GM18526 (cell line): ENCODE measurements around the gene EPB41L3.

ENCODE experiments used
- POLR2A ChIP-seq: IDR thresholded peaks from 3 replicates; pipeline ENCODE4 v1.6.1; 2011; ENCODE audit not compliant: insufficient read length; ENCODE audit errors: extremely low read depth

The EPB41L3 gene

DNA sequence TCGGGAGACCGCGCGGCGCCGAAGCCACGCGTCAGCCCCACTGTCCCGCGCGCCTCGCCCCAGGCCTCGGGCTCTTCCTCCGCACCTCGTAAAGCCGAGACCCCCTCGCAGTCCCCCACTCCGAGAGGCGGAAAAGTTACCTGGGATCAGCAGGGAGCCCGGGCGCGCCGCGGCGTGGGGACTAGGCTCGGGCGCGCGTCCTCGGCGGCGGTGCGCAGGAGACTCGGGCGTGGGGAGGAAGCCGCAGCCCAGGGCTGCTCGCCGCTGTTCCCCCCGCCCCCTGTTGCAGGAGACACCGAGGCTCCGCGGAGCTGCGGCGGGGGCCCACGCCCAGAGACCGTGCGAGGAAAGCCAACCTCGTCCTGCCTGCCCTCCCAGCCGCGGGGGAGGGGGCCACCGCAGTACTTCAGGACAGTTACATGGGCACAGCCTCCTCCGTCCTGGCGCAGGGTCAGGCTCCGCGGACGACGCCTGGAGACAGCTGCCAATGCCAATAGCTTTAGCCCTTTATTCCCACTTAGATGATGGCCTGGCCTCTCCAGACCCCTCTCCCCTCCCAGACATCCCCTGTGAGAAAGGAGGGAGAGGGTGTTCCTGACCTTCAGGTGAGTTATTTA is at the start of gene EPB41L3:
EPB41L3 (minus strand) TSS at position 225 of the 617 bp plus-strand sequence. CDS start 54,814 bp downstream, outside the sequence.
- TF ChIP-seq POLR2A: no peak

DNA sequence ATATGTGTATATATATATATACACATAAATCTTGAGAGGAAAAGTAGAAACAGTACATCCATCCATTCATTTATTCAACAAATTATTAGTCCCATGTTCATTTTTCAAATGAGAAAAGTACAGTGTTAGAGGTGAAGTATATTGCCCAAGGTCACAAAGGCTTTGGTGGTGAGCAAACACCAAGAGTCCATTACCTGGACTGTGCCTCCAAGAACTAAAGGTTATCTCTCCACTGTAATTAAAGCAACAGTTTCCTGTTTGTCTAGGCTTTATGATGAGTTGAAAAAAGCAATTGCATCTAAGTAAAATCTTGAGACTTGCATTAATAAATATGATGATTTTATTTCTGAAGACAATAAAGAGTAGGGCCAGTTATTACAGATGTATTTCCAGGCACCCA is 44.7 kb upstream of the EPB41L3 start:
- no peak for TF ChIP-seq POLR2A

DNA sequence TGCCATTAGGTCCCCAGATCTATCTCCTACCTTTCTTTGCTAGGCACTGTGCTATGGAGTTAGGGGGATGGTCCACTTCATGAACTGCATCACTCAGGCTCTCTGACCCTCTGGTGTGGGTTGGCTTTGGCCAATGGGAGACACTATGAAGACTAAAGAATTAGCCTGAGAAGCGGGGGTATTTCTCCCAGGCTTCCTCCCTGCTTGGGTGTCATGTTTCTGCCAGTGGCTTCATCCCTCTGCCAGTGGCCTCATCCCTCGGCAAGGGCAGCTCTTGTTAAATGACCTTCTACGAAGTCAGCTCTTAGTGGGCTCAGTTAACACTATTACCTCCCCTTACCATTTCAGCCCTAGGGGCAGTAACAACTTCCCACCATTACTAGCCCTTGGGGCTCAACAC is 41.9 kb upstream of the EPB41L3 start:
- TF ChIP-seq POLR2A: no peak

DNA sequence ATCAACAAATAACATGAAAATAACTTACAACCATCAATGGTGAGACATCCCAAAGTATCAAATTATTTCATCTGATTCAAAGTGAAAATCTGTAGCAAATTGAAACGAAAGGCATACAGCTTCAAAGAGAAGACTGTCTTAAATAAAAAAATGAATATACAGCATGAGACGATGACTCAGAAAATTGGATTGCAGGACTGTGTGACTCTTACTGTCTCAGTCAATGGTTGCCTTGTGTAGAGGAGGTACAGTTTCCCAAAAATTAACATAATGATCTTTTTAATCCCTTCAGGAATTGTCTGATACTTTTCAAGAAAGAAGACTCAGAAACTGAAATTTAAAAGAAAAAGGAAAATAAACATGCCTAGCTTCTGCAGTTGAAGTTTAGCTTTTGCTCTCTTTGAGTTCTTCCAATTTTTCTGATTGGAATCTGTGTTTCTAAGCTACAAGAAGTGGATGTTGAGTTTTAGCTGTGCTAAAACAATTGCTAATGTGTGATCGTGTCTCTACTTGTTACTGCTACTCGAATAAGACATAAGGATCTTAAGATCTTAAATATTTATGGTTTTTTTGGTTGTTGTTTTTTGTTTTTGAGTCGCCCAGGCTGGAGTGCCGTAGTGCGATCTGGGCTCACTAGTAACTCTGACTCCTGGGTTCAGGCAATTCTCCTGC is 41.1 kb upstream of the EPB41L3 start:
- TF ChIP-seq POLR2A: no peak

DNA sequence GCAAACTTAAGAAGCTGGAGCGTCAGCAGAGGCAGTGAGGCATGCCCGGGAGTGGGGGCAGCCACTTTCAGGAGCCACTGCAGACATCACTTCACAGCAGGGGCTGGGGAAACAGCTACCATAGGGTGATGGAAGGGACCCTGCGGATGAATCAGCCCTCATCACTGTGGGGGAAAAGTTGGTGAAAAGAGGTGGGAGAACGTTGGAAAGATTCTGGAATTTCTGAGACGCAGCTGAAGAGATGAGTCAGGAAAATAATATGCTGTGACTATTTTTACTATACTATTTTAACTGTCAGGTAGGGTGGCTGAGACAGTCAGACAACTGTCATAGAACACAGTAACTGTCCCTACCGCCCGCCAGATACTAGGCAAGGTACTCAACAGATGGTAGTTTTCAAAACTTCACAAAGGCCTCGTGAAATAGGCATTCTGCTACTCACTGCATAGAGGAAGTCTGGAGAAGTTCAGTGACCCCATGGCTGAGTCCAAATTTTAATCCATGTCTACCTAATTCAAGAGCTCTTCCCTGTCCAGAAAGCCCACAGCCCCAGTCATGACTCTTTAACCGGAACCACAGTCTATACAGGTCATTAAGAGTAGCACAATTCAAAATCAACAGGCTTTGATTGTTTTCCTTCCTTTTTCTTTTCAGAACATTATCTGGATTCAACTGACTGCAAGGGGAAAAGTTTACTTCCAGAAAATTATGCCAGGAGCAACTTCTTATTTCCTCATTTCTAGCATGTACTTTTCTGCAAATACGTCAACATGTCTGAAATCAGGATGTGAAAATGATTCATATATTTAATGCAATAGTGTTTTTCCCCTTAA is 39.3 kb upstream of the EPB41L3 start:
- TF ChIP-seq POLR2A: no peak

DNA sequence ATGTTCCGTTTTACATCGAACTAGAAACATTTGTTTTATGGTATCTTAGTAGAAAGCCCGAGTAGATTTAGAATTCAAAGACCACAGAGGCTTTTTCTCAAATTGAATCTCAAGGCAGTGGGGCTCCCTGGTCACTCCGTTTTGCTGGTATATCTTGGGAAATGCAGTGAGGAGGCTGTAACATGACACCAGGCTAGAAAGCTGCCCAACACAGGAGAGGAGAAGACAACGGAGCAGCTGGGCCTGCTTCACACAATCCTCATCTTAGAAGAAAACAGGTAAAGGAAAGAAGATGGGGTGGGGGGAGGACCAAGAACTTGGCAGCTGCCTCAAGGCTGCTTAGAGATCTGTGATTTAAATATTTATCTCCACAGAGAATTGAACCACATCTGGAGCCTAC is 38.3 kb upstream of the EPB41L3 start:
- no peak for TF ChIP-seq POLR2A

DNA sequence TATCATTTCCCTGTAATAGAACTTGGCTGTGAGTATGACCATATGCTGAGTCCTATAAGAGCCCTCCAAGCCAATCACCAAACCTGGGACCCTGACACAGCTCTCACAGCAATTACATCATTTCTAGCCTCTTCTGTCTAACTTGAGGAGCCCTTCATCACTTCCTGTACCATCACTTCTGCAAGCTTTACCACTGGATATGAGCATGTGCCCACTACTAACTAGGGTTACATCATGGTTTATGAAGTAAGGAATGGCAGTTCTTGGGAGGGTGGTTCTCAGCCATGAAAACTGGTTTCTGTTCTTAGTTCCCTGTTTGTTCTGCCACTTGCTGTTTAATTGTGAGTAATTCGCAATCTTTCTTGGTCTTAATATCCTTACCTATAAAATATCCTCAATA is 31.0 kb upstream of the EPB41L3 start:
- TF ChIP-seq POLR2A: no peak

DNA sequence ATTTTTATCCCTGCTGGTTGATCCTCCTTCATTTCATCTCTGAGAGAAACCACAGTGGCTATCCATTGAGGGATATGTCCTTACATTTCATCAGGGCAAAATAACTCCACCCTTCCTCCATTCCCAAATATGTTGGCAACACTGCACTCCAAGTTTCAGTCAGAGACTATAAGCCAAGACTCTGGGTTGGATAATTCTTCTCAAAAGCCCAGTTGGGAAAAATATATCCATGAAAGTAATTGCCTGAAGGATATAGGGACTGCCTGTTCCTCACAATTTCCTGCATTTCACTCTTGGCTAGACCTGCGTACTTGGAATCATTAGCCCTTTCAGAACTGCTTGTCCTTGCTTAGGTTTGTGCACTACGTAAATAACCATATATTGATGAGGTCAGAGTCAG is 27.9 kb upstream of the EPB41L3 start:
- TF ChIP-seq POLR2A: no peak

DNA sequence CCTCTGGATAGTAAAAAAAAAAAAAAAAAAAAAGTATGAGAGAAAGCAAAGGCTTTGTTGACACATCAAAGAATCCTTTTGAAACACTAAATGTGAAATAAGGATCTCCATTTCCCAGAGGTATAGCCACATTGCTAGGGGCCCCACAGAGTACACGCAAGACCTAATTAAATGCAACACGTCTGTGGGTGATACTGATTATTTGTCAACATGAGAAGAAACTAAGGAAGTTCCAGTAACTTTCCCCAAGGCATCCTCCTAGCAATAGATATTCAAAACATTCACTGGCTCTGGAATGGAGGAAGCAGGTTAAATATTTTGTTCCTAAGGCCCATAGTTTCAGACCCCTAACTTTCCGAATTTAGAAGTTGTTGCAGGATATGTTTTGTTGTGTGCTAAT is 24.6 kb upstream of the EPB41L3 start:
- TF ChIP-seq POLR2A: no peak

DNA sequence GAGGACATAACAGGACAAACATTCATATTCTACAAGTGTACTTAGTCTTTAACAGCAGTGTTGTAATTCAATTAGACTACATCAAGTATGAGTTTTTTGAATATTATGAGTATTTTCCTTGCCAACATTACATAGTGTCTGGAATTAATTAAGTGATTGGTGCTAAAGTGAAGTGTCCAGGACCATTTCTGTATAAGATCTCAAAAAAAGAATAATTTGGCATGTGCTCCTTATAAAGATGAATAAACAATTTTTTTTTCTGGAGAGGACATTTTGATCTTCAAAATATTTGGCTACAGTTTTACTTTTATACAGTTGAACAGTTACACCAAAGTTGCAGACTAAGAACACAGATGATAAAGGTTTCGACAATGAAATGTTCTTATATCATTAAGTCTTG is 15.1 kb upstream of the EPB41L3 start:
- TF ChIP-seq POLR2A: no peak

DNA sequence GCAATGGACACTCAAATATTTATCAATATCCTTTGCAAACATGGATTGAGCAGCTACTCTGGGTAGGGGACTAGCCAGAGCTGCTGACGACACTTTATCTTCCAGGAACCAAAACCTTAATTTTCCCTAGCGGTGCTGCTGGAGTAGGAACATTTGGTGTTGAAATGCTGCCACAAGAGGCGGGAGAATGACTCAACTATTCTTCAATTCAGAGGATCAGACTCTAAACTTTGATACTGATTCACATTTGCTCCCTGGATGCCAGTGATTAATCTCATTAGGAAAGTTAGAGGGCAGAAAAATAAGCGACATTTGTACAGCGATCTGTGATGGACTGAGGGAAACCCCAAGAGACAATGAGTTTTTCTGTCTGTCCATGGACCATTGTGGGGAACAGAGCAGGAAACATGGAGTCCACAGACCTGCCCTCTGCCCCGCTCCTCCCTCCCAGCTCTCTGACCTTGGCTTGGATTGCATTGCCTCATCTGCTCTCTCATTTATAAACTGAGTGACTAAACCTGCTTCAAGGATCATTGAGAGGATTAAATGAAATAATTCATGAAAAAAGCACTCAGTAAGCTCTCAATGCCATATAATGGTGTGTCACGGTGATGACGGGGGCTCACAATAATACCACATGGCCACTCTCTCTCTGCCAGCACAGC is 12.6 kb upstream of the EPB41L3 start:
- no peak for TF ChIP-seq POLR2A

DNA sequence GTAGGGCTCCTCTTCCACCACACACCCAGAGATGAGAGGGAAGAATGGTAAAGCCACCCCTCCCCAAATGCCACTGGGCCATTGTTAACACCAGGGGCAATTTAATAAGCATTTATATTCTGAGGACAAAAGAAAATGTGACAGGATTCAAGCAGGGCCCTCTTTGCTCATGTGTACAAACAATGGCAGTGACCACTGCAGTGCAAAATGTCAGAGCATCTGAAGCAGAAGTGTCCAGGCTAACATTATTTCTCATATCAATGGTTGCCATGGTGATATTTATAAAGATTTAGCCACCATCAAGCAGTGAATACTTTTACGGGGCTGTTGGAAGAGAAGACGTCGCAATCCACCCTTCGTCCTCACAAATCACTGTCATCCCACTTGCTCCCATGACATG is 10.8 kb upstream of the EPB41L3 start:
- TF ChIP-seq POLR2A: no peak

DNA sequence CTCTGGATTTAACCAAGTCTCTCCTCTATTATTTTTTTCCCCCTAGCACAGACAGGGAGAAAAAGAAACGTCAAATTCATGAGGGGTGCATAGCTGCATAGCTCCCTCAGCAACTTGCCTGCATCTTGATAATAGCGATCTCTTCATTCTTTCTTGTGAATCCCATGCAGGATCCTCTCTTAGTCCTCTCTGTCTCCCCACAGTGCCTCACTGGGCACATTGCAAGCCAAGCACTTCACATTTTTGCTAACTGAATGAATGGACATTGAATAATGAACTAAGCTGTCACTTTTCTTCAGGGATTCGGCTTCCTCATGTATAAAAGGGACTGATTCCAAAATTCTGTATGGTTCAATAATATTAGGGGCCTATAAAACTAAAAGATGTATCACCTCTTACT is 2.9 kb upstream of the EPB41L3 start:
- no peak for TF ChIP-seq POLR2A

DNA sequence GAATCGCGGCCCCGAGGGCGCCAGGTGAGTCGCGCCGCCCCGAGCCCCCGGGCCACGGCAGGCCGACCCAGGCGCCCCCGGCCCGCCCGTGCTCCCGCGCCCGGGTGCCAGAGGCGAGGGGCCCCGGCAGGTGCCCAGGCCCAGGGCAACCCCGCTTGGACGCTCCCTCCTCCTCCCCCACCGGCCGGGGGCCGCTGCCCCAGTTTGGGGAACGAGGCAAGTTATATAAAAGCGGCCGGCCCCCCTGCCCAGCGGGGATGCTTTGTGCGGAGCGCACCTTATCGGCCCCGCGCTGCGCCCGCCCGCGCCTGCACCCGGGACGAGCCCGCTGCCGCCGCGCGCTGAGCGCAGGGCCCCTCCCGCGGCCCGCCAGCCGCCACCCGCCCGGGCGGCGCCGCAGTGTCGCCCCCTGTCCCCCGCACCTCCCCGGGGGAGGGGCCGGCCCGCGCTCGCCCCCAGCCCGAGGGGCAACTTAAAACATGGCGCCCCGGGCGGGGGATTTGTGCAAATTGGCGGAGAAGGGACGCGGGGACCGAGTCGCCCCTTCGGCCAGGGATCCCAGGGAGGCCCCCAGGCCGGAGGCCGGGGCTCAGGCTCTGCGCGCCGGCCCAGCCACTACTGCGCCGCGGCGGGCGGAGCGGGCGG is 639 bp downstream of the EPB41L3 start:
- TF ChIP-seq POLR2A: no peak

DNA sequence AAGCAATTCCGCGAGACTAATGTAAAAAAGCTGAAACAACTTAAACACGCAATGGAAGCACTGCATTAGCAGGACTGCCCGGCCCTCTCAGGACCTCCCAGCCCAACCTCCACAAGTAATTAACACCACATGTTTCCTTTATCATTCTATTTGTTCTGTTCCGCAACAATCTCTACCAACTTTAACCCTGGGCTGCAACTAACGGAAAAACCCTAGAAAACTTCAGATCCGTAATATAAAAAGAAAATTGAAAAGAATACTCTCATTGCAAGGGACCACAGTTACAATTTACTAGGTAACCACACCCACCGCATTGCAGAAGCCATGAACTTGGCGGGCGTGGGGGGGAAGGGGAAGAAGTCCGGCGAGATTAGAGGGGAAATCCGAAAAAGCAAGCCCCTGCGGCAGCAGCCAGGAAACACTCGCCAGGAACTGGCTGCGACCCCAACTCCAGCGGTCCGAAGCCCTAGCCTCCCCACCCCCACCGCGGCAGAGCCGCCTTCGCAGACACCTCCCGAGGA is 1.2 kb downstream of the EPB41L3 start:
- no peak for TF ChIP-seq POLR2A
